ENCODE measurements around the gene VBP1. TPM values are rescaled to one million over a fixed set of nuclear protein-coding genes. Genes with fewer than 3 reads are reported as not detected.

The VBP1 gene
- polyA plus RNA-seq, 1 of the 3 experiments (the other 2 are of a cell fraction) = 13.8 TPM

Other genes with a start within 250 kb of the VBP1 start
- 2.5 and 4.2 TPM in 2 replicates for gene F8, start 193.7 kb upstream of the VBP1 start, polyA plus RNA-seq (2012; rRNA removed)
- gene FUNDC2, start 189.6 kb upstream of the VBP1 start, polyA plus RNA-seq (2012; rRNA removed) = 55.9 and 73.1 TPM in 2 replicates
- gene CMC4, start 145.3 kb upstream of the VBP1 start, polyA plus RNA-seq (2012; rRNA removed) = 11.8 and 12.0 TPM in 2 replicates
- gene MTCP1, start 145.3 kb upstream of the VBP1 start, polyA plus RNA-seq (2012; rRNA removed) = 3.7 and 4.9 TPM in 2 replicates
- 11.2 and 16.6 TPM in 2 replicates for gene BRCC3, start 145.0 kb upstream of the VBP1 start, polyA plus RNA-seq (2012; rRNA removed)
- 1.3 and 1.6 TPM in 2 replicates for gene RAB39B, start 48.0 kb downstream of the VBP1 start, polyA plus RNA-seq (2012; rRNA removed)
- 0.03 and 0.16 TPM in 2 replicates for gene CLIC2, start 118.2 kb downstream of the VBP1 start, polyA plus RNA-seq (2012; rRNA removed)
- not detected in 2 replicates for gene F8A2, start 165.6 kb downstream of the VBP1 start, polyA plus RNA-seq (2012; rRNA removed)
- gene F8A3, start 242.2 kb downstream of the VBP1 start, polyA plus RNA-seq (2012; rRNA removed) = 0.60 and 1.1 TPM in 2 replicates